ENCODE data around the gene ADAM12. TPM values are rescaled to one million over a fixed set of nuclear protein-coding genes. Genes with fewer than 3 reads are reported as not detected.

Gene ADAM12
- total RNA-seq, 1 experiment from 2014 or later = 16.8 TPM

DNA sequence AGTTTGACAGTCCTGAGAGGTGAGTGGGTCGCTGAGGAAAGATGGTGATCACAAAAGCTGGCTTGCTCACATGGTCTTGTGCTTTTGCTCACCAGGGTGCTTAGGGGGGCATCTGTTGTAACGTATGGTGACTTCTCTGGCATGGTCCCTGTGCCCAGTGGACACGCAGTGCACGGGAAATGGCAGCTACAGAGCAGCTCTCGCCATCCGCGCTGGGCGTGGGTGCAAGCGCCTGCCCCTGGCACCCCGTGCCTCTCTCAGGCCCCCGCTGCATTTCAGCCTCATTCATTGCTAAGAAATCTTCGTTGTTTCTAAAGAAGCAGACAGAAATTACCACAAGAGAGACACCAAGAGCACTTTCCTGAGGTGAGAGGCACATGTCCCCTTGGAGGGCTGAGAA, 390.7 kb downstream of the ADAM12 start:
- no peaks in the 10 kb centered on the region for H3K4me1 ChIP-seq (replicated peaks; ENCODE audit: insufficient read depth)
- TF ChIP-seq, protein P1, sequence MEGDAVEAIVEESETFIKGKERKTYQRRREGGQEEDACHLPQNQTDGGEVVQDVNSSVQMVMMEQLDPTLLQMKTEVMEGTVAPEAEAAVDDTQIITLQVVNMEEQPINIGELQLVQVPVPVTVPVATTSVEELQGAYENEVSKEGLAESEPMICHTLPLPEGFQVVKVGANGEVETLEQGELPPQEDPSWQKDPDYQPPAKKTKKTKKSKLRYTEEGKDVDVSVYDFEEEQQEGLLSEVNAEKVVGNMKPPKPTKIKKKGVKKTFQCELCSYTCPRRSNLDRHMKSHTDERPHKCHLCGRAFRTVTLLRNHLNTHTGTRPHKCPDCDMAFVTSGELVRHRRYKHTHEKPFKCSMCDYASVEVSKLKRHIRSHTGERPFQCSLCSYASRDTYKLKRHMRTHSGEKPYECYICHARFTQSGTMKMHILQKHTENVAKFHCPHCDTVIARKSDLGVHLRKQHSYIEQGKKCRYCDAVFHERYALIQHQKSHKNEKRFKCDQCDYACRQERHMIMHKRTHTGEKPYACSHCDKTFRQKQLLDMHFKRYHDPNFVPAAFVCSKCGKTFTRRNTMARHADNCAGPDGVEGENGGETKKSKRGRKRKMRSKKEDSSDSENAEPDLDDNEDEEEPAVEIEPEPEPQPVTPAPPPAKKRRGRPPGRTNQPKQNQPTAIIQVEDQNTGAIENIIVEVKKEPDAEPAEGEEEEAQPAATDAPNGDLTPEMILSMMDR (conservative IDR thresholded peaks at IDR 0.05) = no peak
- no peak for TF ChIP-seq EZH2 (IDR thresholded peaks at IDR 0.05; ENCODE audit: low read depth)
- H3K9me3 ChIP-seq (ENCODE audit: insufficient read depth, low read depth) = no peaks in the 10 kb centered on the region
- POLR2A ChIA-PET (ENCODE audit: unreplicated experiment) = no interaction called here
- no peak overlapping the region for H3K4me2 ChIP-seq
- intact Hi-C loops (cut with micrococcal nuclease; ENCODE audit: unreplicated experiment) = no loop called here
- no peaks in the 10 kb centered on the region for H3K36me3 ChIP-seq (ENCODE audit: low read depth)
- no TSS peak for BruUV-seq (replicated peaks)
- H3K27ac ChIP-seq = no peak overlapping the region
- no peaks in the 10 kb centered on the region for H3K79me2 ChIP-seq (ENCODE audit: low read depth)
- no peaks in the 10 kb centered on the region for H4K20me1 ChIP-seq (ENCODE audit: insufficient read depth)
- H2AFZ ChIP-seq = no peak overlapping the region
- no peaks in the 10 kb centered on the region for H3K27me3 ChIP-seq (ENCODE audit: insufficient read depth, low read depth)
- H3K4me3 ChIP-seq = no peak overlapping the region
- CTCF ChIA-PET = no interaction called here
- no peaks in the 10 kb centered on the region for H3F3A ChIP-seq (ENCODE audit: insufficient read depth, low read depth)
- DNase-seq = no peak
- H3K9me2 ChIP-seq (ENCODE audit: insufficient read depth) = no peaks in the 10 kb centered on the region

DNA sequence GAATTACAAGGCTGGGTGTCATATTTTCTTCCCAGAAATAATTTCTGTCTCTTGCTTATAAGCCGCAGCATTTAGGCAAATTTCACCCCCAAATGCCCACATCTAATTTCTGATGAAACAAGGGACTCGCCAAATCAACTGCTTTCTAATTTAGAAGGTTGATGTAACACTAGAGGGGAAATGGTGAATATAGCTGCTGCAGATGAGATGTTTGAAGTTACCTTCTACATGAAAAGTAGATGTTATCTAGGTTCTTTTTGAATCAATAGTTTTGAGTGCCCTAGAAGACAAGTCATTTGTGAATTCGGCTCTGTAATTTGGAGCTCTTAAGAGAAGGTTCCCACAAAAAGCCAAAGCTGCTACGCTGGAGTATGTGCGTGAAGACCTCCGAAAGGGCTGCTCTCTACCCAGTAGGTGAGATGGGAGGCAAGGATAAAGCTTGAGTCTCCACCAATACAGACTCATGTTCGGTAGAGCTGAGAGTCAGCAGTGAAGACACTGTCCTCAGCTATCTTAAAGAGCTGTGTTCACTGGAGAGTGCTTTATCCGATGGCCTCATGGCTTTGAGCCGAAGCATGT, 392.5 kb downstream of the ADAM12 start:
- DNase-seq = no peak
- no peak overlapping the region for H3K4me2 ChIP-seq
- intact Hi-C loops (cut with micrococcal nuclease; ENCODE audit: unreplicated experiment) = no loop called here
- ChIA-PET POLR2A (ENCODE audit: unreplicated experiment) (no interaction called here), CTCF (no interaction called here)
- TF ChIP-seq, protein P1 (conservative IDR thresholded peaks at IDR 0.05) = no peak
- no peak for TF ChIP-seq EZH2 (IDR thresholded peaks at IDR 0.05; ENCODE audit: low read depth)
- BruUV-seq (replicated peaks) = no TSS peak
- no peaks in the 10 kb centered on the region for H3K79me2 ChIP-seq (ENCODE audit: low read depth)
- no peaks in the 10 kb centered on the region for H3K4me1 ChIP-seq (replicated peaks; ENCODE audit: insufficient read depth)
- no peaks in the 10 kb centered on the region for H3F3A ChIP-seq (ENCODE audit: insufficient read depth, low read depth)
- no peaks in the 10 kb centered on the region for H3K27me3 ChIP-seq (ENCODE audit: insufficient read depth, low read depth)
- no peak overlapping the region for H2AFZ ChIP-seq
- no peaks in the 10 kb centered on the region for H3K9me3 ChIP-seq (ENCODE audit: insufficient read depth, low read depth)
- no peaks in the 10 kb centered on the region for H4K20me1 ChIP-seq (ENCODE audit: insufficient read depth)
- H3K36me3 ChIP-seq (ENCODE audit: low read depth) = no peaks in the 10 kb centered on the region
- H3K27ac ChIP-seq = no peak overlapping the region
- no peaks in the 10 kb centered on the region for H3K9me2 ChIP-seq (ENCODE audit: insufficient read depth)
- H3K4me3 ChIP-seq = no peak overlapping the region

GRCh38 chr10:125994601-125995000, 393.7 kb downstream of the ADAM12 start:
- no peak for DNase-seq
- ChIA-PET CTCF (no interaction called here), POLR2A (ENCODE audit: unreplicated experiment) (no interaction called here)
- BruUV-seq (replicated peaks) = no TSS peak
- TF ChIP-seq, protein P1 (conservative IDR thresholded peaks at IDR 0.05) = no peak
- TF ChIP-seq EZH2 (IDR thresholded peaks at IDR 0.05; ENCODE audit: low read depth) = no peak
- no peaks in the 10 kb centered on the region for H3K9me3 ChIP-seq (ENCODE audit: insufficient read depth, low read depth)
- intact Hi-C loops (cut with micrococcal nuclease; ENCODE audit: unreplicated experiment) = no loop called here
- no peak overlapping the region for H3K4me2 ChIP-seq
- no peak overlapping the region for H3K27ac ChIP-seq
- no peaks in the 10 kb centered on the region for H3K27me3 ChIP-seq (ENCODE audit: insufficient read depth, low read depth)
- H4K20me1 ChIP-seq (ENCODE audit: insufficient read depth) = no peaks in the 10 kb centered on the region
- H3K36me3 ChIP-seq (ENCODE audit: low read depth) = no peaks in the 10 kb centered on the region
- H3K79me2 ChIP-seq (ENCODE audit: low read depth) = no peaks in the 10 kb centered on the region
- no peak overlapping the region for H2AFZ ChIP-seq
- H3F3A ChIP-seq (ENCODE audit: insufficient read depth, low read depth) = no peaks in the 10 kb centered on the region
- H3K9me2 ChIP-seq (ENCODE audit: insufficient read depth) = no peaks in the 10 kb centered on the region
- no peak overlapping the region for H3K4me3 ChIP-seq
- H3K4me1 ChIP-seq (replicated peaks; ENCODE audit: insufficient read depth) = no peaks in the 10 kb centered on the region
